Brain microvascular endothelial cell (primary cell): ENCODE results near the gene FBLN1.

Experiments
- DNase-seq: peaks from one replicate; pipeline ENCODE4 v3.0.0-alpha.2; 2020
- H3K27ac ChIP-seq: fragments of 250-450 bp; sonication (Bioruptor Pico); 2 replicates; pipeline ENCODE4 v1.5.1; 2020; ENCODE audit warnings: mild to moderate bottlenecking, moderate library complexity
- H3K27me3 ChIP-seq: fragments of 250-450 bp; sonication (Bioruptor Pico); replicated peaks from 2 replicates; pipeline ENCODE4 v1.5.1; 2020; ENCODE audit warnings: mild to moderate bottlenecking
- H3K36me3 ChIP-seq: fragments of 250-450 bp; sonication (Bioruptor Pico); replicated peaks from 2 replicates; pipeline ENCODE4 v1.5.1; 2020; ENCODE audit warnings: mild to moderate bottlenecking
- H3K4me3 ChIP-seq: 2 replicates; pipeline ENCODE4 v1.5.1; 2011; ENCODE audit warnings: low read depth, mild to moderate bottlenecking, control low read depth, low read length, moderate library complexity
- in situ Hi-C: cut with HindIII; loops from 2 replicates; pipeline ENCODE4 v1.10.0; 2017; ENCODE audit warnings: low sequenced_read_pairs, low pct_ligation_motif_present
- TF ChIP-seq, protein P1 (sequence below): IDR thresholded peaks from 2 replicates; pipeline ENCODE4 v1.5.1; 2011; ENCODE audit warnings: low read depth, mild to moderate bottlenecking, moderate library complexity, low read length, control low read depth, inconsistent platforms; ENCODE audit errors: missing control alignments

Gene FBLN1

DNA sequence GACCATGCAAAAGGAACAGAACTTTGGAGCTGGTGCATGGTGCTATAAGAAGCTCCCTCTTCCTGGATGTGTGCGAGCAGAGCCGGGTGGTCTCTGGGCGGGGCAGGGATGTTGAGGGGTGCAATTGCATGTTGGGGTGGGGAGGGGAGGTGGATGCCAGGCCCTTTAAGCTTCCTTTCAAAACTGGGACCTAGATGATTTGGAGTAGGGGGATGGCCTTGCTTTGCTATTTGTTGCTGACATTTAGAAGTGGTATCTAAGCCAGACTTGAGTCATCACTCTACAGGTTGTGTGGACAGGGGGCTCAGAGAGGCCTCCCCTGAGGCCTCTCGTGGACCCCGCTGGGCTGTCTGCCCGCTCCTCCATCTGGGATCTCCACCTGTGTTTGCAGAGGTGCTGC lies 24.8 kb downstream of the FBLN1 start:
- Histone ChIP-seq H3K27me3 (no peaks in the 10 kb centered on the region), H3K36me3 (no peaks in the 10 kb centered on the region), H3K4me3 (no peak overlapping the region), H3K27ac (no peak overlapping the region)
- no peak for DNase-seq
- TF ChIP-seq, protein P1, sequence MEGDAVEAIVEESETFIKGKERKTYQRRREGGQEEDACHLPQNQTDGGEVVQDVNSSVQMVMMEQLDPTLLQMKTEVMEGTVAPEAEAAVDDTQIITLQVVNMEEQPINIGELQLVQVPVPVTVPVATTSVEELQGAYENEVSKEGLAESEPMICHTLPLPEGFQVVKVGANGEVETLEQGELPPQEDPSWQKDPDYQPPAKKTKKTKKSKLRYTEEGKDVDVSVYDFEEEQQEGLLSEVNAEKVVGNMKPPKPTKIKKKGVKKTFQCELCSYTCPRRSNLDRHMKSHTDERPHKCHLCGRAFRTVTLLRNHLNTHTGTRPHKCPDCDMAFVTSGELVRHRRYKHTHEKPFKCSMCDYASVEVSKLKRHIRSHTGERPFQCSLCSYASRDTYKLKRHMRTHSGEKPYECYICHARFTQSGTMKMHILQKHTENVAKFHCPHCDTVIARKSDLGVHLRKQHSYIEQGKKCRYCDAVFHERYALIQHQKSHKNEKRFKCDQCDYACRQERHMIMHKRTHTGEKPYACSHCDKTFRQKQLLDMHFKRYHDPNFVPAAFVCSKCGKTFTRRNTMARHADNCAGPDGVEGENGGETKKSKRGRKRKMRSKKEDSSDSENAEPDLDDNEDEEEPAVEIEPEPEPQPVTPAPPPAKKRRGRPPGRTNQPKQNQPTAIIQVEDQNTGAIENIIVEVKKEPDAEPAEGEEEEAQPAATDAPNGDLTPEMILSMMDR: no peak
- in situ Hi-C loops: no loop called here

DNA sequence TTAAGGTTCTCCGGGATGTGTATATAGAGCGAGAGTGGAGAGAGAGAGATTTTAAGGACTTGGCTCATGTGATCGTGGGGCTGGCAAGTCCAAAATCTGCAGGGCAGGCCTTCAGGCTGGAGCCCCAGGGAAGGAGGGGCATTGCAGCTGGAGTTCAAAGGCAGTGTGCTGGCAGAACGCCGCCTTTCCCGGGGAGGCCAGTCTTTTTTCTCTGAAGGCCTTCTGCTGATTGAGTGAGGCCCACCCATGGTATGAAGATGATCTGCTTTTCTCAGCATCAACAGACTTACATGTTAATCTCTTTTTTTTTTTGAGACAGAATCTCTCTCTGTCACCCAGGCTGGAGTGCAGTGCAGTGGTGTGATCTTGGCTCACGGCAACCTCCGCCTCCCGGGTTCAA lies 25.4 kb downstream of the FBLN1 start:
- H3K4me3 ChIP-seq: no peak overlapping the region
- no peaks in the 10 kb centered on the region for H3K36me3 ChIP-seq
- TF ChIP-seq, protein P1: no peak
- no peak for DNase-seq
- H3K27me3 ChIP-seq: no peaks in the 10 kb centered on the region
- in situ Hi-C loops: no loop called here
- H3K27ac ChIP-seq: no peak overlapping the region

DNA sequence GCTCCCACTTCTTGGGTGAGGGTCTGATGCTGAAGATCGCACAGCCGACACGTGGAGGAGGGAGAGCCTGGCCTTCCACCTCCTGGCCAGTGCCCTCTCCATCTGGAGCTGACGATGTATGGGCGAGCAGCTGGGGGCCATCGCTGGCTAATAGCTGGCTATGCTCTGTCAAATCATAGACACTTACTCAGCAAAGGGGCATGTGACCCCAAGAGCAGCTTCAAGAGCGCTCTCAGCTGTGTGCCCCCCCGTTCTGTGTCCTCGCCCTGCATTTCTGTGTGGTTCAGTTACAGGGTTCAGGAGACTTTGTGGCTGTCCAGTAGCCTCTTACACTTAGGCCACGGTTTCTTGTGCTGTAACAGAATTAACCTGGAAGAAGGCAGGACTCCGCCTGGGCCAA lies 26.4 kb downstream of the FBLN1 start:
- no peaks in the 10 kb centered on the region for H3K27me3 ChIP-seq
- no peak overlapping the region for H3K27ac ChIP-seq
- in situ Hi-C loops: no loop called here
- TF ChIP-seq, protein P1: no peak
- no peaks in the 10 kb centered on the region for H3K36me3 ChIP-seq
- no peak overlapping the region for H3K4me3 ChIP-seq
- no peak for DNase-seq

DNA sequence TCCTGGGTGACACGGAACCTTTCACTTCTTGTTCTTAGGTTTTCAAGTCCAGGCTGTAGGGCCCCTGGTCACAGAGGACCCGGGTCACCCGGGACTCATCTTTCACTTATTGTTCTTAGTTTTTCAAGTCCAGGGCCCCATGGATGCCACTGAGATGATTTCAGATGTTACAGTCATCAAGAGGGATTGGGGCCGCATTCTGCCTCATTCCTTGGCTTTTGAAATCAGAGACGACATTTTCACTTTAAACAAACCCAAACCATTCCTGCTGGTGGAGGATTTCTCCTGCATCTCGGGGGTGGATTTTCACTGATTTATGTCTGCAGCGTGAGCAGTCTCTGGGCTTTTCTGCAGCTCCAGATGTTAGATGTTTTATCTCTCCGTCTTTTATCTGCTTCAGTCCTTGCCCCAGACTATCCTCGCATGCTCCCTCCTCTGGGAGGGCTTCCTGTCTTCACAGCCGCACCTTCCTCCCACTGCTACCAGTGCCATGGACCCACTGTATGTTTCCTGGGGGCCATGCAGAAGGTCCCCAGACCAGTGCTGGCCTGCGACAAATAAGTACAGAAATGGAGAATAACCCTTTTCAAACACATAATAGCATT lies 27.4 kb downstream of the FBLN1 start:
- DNase-seq: no peak
- no peak overlapping the region for H3K27ac ChIP-seq
- no peaks in the 10 kb centered on the region for H3K36me3 ChIP-seq
- no peak overlapping the region for H3K4me3 ChIP-seq
- H3K27me3 ChIP-seq: no peaks in the 10 kb centered on the region
- in situ Hi-C loops: no loop called here
- TF ChIP-seq, protein P1: no peak

DNA sequence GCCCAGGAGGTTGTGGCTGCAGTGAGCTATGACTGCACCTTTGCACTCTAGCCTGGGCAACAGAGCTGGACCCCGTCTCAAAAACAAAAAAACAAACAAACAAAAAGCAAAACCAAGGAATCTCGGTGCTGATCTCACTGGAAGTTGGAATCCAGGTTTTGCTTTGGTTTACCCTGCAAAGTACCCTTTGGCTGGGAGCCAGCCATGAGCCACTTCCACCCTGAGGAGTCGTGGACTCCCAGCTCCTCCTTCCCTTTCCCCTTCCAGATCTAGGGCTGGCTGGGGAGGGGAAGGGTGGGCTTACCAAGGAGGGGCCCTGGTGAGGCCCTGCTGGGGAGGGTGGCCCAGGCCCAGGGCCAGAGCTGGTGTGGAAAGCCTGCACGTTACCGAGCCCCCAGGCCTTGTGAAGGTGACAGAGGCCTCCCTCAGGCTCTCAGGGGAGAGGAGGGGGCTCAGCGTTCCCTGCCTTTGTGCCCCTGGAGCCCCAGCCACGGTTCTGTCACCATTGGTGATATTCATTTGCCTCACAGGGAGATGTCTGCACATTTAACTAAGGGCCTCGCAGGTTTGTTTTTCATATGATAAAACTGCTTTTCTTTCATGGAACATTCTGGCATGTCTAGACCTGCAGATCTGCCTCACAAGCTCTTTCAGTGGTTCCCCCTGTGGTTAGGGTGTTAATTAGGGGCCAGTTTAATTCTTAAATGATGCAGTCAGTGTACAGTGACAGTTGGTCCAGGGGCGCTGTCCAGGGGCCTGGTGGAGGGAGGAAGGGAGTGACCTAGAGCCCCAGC lies 29.0 kb downstream of the FBLN1 start:
- TF ChIP-seq, protein P1: no peak
- in situ Hi-C loops: no loop called here
- no peaks in the 10 kb centered on the region for H3K27me3 ChIP-seq
- H3K4me3 ChIP-seq: no peak overlapping the region
- H3K36me3 ChIP-seq: no peaks in the 10 kb centered on the region
- no peak for DNase-seq
- no peak overlapping the region for H3K27ac ChIP-seq

DNA sequence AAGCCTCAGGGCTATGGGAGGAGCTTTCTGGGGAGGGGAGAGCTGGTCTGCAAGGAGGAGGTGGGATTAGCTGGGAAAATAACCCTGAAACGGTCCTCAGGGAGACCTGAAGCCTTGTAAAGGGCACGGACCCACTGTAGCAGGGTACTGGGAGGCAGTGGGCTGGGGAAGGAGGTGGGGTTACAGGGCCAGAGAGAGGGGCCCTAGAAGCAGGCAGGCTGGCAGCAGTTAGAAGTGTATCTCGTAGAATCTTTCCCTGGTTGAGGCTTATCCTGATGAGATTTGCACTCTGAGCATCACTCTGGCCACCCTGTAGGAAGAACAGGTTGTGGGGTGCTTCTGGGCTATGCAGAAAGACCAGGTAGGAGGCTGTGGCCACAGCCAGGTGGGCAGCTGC lies 29.6 kb downstream of the FBLN1 start:
- no peaks in the 10 kb centered on the region for H3K27me3 ChIP-seq
- H3K4me3 ChIP-seq: no peak overlapping the region
- no peak overlapping the region for H3K27ac ChIP-seq
- no peak for DNase-seq
- no peaks in the 10 kb centered on the region for H3K36me3 ChIP-seq
- TF ChIP-seq, protein P1: no peak
- in situ Hi-C loops: no loop called here
